Measurements from ENCODE around the gene CPEB4. TPM values are rescaled to one million over a fixed set of nuclear protein-coding genes. Genes with fewer than 3 reads are reported as not detected.

The CPEB4 gene
- total RNA-seq, 1 donor from 2014 or later = 20.9 TPM

GRCh38 chr5:173920866-173921555 is 32.9 kb downstream of the CPEB4 start:
- no peak for TF ChIP-seq CTCF (IDR thresholded peaks at IDR 0.05; ENCODE audit: insufficient read depth, low read length, poor library complexity, severe bottlenecking)
- Histone ChIP-seq H3K4me3 (ENCODE audit: low read depth, low read length) (no peak overlapping the region), H3K27me3 (ENCODE audit: control insufficient read depth, insufficient read depth, low read length) (no peaks in the 10 kb centered on the region), H3K36me3 (ENCODE audit: control insufficient read depth, insufficient read depth, low read length) (no peaks in the 10 kb centered on the region)
- DNase-seq (ENCODE audit: low read depth) = no peak

GRCh38 chr5:173922527-173922926 is 34.4 kb downstream of the CPEB4 start:
- Histone ChIP-seq H3K4me3 (ENCODE audit: low read depth, low read length) (no peak overlapping the region), H3K27me3 (ENCODE audit: control insufficient read depth, insufficient read depth, low read length) (no peaks in the 10 kb centered on the region), H3K36me3 (ENCODE audit: control insufficient read depth, insufficient read depth, low read length) (no peaks in the 10 kb centered on the region)
- no peak for DNase-seq (ENCODE audit: low read depth)
- no peak for TF ChIP-seq CTCF (IDR thresholded peaks at IDR 0.05; ENCODE audit: insufficient read depth, low read length, poor library complexity, severe bottlenecking)

- Histone ChIP-seq H3K27me3 (ENCODE audit: control insufficient read depth, insufficient read depth, low read length) (no peaks in the 10 kb centered on the region), H3K4me3 (ENCODE audit: low read depth, low read length) (no peak overlapping the region), H3K36me3 (ENCODE audit: control insufficient read depth, insufficient read depth, low read length) (no peaks in the 10 kb centered on the region)
- TF ChIP-seq CTCF (IDR thresholded peaks at IDR 0.05; ENCODE audit: insufficient read depth, low read length, poor library complexity, severe bottlenecking) = no peak
- no peak for DNase-seq (ENCODE audit: low read depth)
Observed at GRCh38 chr5:173923218-173924095, 35.3 kb downstream of the CPEB4 start.

GRCh38 chr5:173924899-173925298 is 36.8 kb downstream of the CPEB4 start:
- Histone ChIP-seq H3K4me3 (ENCODE audit: low read depth, low read length) (no peak overlapping the region), H3K36me3 (ENCODE audit: control insufficient read depth, insufficient read depth, low read length) (no peaks in the 10 kb centered on the region), H3K27me3 (ENCODE audit: control insufficient read depth, insufficient read depth, low read length) (no peaks in the 10 kb centered on the region)
- DNase-seq (ENCODE audit: low read depth) = no peak
- TF ChIP-seq CTCF (IDR thresholded peaks at IDR 0.05; ENCODE audit: insufficient read depth, low read length, poor library complexity, severe bottlenecking) = no peak

GRCh38 chr5:173925449-173926071 is 37.4 kb downstream of the CPEB4 start:
- H3K27me3 ChIP-seq (ENCODE audit: control insufficient read depth, insufficient read depth, low read length) = no peaks in the 10 kb centered on the region
- DNase-seq (ENCODE audit: low read depth) = no peak
- no peak overlapping the region for H3K4me3 ChIP-seq (ENCODE audit: low read depth, low read length)
- peak; percentile 64 for TF ChIP-seq CTCF (IDR thresholded peaks at IDR 0.05; ENCODE audit: insufficient read depth, low read length, poor library complexity, severe bottlenecking)
- no peaks in the 10 kb centered on the region for H3K36me3 ChIP-seq (ENCODE audit: control insufficient read depth, insufficient read depth, low read length)

All from kidney epithelial cell (primary cell).